Prostate gland (tissue), 2 donors: ENCODE results near the gene INTS2. TPM values are rescaled to one million over a fixed set of nuclear protein-coding genes. Genes with fewer than 3 reads are reported as not detected.
A peak's percentile ranks its signal among the peaks of the same experiment; 100 is the strongest.

Experiments used
- DNase-seq: peaks from one replicate; pipeline ENCODE4 v3.0.0-alpha.2; 2019; ENCODE audit warnings: low spot score
- H3K27ac ChIP-seq, 2 donors: fragments of 200-600 bp; sonication (generic); 2 replicates each; pipeline ENCODE4 v1.5.1; 2017 to 2019
- H3K27me3 ChIP-seq: fragments of 200-600 bp; sonication (generic); replicated peaks from 2 replicates; pipeline ENCODE4 v1.5.1; 2019; ENCODE audit not compliant: insufficient read depth
- H3K36me3 ChIP-seq, 2 donors: fragments of 200-600 bp; sonication (generic); 1 replicate in 1 of 2; 2 replicates in 1 of 2; pipeline versions ENCODE4 v1.5.1 to v1.8.1; 2017 to 2019
- H3K4me1 ChIP-seq: fragments of 200-600 bp; sonication (generic); replicated peaks from 2 replicates; pipeline ENCODE4 v1.5.1; 2019
- H3K4me3 ChIP-seq, 2 donors: fragments of 200-600 bp; sonication (generic); 2 replicates each; pipeline ENCODE4 v1.5.1; 2017 to 2019
- H3K9me3 ChIP-seq: fragments of 200-600 bp; sonication (generic); 2 replicates; pipeline ENCODE4 v1.5.1; 2017
- POLR2A ChIP-seq: fragments of 450-650 bp; IDR thresholded peaks from one replicate; pipeline ENCODE4 v1.6.1; 2016; ENCODE audit warnings: antibody characterized with exemption, mild to moderate bottlenecking
- POLR2AphosphoS5 ChIP-seq: sonication (generic); formaldehyde crosslinking; IDR thresholded peaks from one replicate; pipeline ENCODE4 v1.6.1; 2017; ENCODE audit warnings: antibody characterized with exemption
- whole genome bisulfite sequencing: methylation state at CpG from one replicate; pipeline ENCODE4 v1.1.5; 2018; 5-methylcytosine and 5-hydroxymethylcytosine counted together
- intact Hi-C: fragments of 100-400 bp; cut with DNase I; formaldehyde crosslinking; loops from one replicate; pipeline ENCODE4 v1.14.2; 2022
- total RNA-seq, 2 donors: library from RNA; depleted of rRNA; stranded (reverse); fragments of >200 nt; gene quantifications; one replicate each; pipeline ENCODE4 v1.1.0, GENCODE V29; 2016
- TF ChIP-seq, protein P1 (sequence below), 4 experiments: fragments of 200-600 bp in 2 of 4; fragments of 450-650 bp in 2 of 4; sonication (generic) in 2 of 4; IDR thresholded peaks; 1 replicate in 3 of 4; 2 replicates in 1 of 4; pipeline ENCODE4 v1.5.1; 2016 to 2019; ENCODE audit warnings: antibody characterized with exemption in 4 of 4, mild to moderate bottlenecking in 2 of 4, moderate library complexity in 2 of 4

Gene INTS2
- total RNA-seq, 2 donors from 2014 or later = 11.7 to 21.9 TPM

DNA sequence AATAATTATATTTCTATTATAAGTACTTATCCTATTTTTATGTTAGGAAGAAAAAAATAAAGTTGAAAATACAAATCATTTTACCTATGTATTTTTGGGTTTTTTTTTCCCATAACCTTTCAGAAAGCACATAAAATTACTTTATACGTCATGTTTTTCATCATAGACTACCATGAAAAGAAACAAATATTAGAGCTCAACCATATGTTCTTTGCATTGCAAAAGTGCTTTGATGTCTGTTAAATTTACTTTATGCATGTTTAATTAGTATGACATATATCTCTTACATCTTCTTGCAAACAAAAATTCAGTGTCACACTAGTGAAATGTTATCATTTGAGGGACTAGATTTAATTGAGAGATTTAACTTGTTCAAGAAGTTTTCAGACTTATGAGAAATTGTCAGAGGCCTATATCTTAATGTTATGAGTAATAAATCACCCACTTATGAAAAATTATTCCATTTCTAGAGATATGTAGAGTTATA, 88.4 kb downstream of the INTS2 start:
- no peaks in the 10 kb centered on the region for H3K9me3 ChIP-seq
- no peak overlapping the region for H3K4me3 ChIP-seq
- H3K27ac ChIP-seq = no peak overlapping the region
- 100% methylated on average over 1 of the region's 1 CpG for WGBS
- intact Hi-C loops = loop anchor here (10.0 kb wide), 1 partner anchor 285 kb away; no protein-coding TSS in a partner anchor
- H3K27me3 ChIP-seq = no peaks in the 10 kb centered on the region
- TF ChIP-seq POLR2A = no peak
- TF ChIP-seq, protein P1, sequence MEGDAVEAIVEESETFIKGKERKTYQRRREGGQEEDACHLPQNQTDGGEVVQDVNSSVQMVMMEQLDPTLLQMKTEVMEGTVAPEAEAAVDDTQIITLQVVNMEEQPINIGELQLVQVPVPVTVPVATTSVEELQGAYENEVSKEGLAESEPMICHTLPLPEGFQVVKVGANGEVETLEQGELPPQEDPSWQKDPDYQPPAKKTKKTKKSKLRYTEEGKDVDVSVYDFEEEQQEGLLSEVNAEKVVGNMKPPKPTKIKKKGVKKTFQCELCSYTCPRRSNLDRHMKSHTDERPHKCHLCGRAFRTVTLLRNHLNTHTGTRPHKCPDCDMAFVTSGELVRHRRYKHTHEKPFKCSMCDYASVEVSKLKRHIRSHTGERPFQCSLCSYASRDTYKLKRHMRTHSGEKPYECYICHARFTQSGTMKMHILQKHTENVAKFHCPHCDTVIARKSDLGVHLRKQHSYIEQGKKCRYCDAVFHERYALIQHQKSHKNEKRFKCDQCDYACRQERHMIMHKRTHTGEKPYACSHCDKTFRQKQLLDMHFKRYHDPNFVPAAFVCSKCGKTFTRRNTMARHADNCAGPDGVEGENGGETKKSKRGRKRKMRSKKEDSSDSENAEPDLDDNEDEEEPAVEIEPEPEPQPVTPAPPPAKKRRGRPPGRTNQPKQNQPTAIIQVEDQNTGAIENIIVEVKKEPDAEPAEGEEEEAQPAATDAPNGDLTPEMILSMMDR (IDR thresholded peaks at IDR 0.05) = no peak
- no peak for TF ChIP-seq POLR2AphosphoS5
- H3K4me1 ChIP-seq = no peaks in the 10 kb centered on the region
- DNase-seq = no peak
- no peaks in the 10 kb centered on the region for H3K36me3 ChIP-seq

DNA sequence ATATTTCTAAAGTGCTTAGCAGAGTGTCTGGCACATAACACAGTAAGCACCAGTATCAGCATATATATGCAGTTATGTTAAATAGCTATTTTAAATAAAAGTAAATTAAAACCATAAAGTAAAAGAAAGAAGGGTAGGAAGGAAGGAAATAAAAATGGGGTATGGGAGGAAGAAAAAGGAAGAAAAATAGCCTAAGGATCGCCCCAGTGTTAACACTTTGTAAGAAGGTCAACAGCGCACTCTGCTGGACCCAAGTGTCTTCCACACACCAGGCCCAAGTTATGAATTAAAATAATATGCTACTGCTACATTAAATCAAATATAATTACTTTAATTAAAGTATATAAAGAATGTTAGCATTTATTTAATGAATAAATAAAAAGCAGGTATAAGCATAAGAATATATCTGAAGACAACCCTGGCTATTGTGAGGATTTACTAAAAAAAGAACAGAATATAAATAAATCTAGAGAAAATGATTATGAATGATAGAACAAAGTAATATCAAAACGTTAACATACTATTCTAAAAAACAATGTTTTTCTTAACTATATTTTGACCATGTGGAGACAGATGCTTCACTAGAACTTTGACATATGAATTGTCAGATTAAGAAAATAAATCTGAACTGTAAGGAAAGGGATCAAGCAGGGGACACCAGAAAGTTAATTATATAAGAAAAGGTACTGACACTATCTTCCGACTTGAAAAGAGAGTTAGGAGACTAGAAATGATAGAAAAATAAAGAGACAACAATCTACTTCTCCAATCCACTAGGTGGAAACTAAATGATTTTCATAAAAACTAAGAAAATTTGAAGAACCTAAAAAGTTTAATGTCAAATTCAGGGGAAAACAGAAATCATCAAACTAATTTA, 90.4 kb downstream of the INTS2 start:
- no peaks in the 10 kb centered on the region for H3K36me3 ChIP-seq
- DNase-seq = peak; percentile 47
- intact Hi-C loops = loop anchor here (10.0 kb wide), 1 partner anchor 283 kb away; no protein-coding TSS in a partner anchor
- no peaks in the 10 kb centered on the region for H3K9me3 ChIP-seq
- H3K27ac ChIP-seq = no peak overlapping the region
- H3K27me3 ChIP-seq = no peaks in the 10 kb centered on the region
- WGBS = 48% methylated on average over 4 of the region's 4 CpGs
- no peak overlapping the region for H3K4me3 ChIP-seq
- TF ChIP-seq POLR2AphosphoS5 = no peak
- TF ChIP-seq, protein P1 (IDR thresholded peaks at IDR 0.05) = peak; percentile 28 to 74 (median 57)
- H3K4me1 ChIP-seq = no peaks in the 10 kb centered on the region

DNA sequence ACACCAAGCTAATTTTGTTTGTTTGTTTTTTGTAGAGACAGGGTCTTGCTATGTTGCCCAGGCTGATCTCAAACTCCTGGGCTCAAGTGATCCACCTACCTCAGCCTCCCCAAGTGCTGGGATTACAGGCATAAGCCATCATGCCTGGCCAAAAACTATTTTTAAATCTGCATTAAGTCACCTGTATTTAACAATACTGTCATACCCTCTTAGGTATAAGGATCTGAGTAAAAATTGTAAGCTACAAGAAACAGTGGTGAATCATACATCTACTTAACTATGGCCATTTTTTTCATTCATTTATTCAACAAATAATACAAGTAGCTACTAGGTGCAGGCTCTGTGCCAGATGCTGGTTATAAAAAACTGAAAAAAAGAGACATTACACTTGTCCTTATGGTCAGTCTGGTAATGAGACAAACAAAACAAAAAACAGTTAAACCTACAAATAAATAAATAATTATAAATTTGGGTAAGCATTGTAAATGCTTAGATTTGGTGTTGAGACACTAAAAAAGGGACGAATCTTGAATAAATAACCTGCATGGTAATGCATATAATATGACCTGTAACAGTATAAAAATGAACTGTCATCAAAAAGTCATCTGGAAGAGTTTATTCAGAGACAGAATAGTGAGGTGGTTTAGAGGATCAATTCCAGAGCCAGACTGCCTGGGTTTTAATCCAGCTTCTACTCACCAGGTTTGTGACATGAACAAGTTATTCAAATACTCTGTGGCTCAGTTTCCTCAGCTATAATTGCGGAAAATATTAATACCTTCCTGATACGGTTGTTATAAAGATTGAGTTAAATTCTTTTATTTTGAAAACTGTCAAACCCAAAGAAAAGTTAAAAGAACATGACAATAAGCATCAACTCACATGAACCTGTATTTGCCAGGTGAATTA, 91.3 kb downstream of the INTS2 start:
- Histone ChIP-seq H3K27me3 (no peaks in the 10 kb centered on the region), H3K36me3 (no peaks in the 10 kb centered on the region), H3K4me3 (no peak overlapping the region), H3K27ac (no peak overlapping the region), H3K4me1 (no peaks in the 10 kb centered on the region), H3K9me3 (no peaks in the 10 kb centered on the region)
- TF ChIP-seq, protein P1 (IDR thresholded peaks at IDR 0.05) = no peak
- no peak for TF ChIP-seq POLR2AphosphoS5
- no peak for TF ChIP-seq POLR2A
- 90% methylated on average over 3 of the region's 3 CpGs for WGBS
- intact Hi-C loops = loop anchor here (10.0 kb wide), 1 partner anchor 282 kb away; no protein-coding TSS in a partner anchor
- no peak for DNase-seq

DNA sequence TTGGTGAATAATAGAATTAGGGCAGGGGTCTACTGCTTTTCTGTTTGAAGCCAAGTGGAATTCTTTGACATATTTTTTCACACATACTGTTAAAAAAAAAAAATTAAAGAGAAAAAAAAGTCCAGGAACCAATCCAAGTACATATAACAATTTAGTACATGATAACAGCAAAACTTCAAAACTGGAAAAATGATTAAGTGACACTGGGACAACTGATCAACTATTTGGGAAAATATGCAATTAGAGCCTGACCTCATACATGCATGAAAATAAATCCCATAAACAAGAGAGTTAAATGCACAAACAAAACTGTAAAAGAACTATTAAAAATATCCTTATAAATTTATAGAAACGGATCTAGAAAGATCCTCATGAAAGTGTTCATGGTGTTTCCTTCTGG, 92.2 kb downstream of the INTS2 start:
- intact Hi-C loops = loop anchor here (10.0 kb wide), 1 partner anchor 281 kb away; no protein-coding TSS in a partner anchor
- no peak overlapping the region for H3K4me3 ChIP-seq
- no peaks in the 10 kb centered on the region for H3K9me3 ChIP-seq
- no peak overlapping the region for H3K27ac ChIP-seq
- no peaks in the 10 kb centered on the region for H3K27me3 ChIP-seq
- WGBS = 47% methylated on average over 1 of the region's 1 CpG
- TF ChIP-seq POLR2A (no peak), POLR2AphosphoS5 (no peak)
- TF ChIP-seq, protein P1 (IDR thresholded peaks at IDR 0.05) = no peak
- no peaks in the 10 kb centered on the region for H3K36me3 ChIP-seq
- no peaks in the 10 kb centered on the region for H3K4me1 ChIP-seq
- no peak for DNase-seq
